HFFc6 (cell line): Measurements from ENCODE around the gene FBXL15. TPM values are rescaled to one million over a fixed set of nuclear protein-coding genes. Genes with fewer than 3 reads are reported as not detected.
A peak's percentile ranks its signal among the peaks of the same experiment; 100 is the strongest.

ENCODE experiments used
- DNase-seq: peaks from one replicate; pipeline ENCODE4 v3.0.0-alpha.2; 2018
- H3K27ac Mint-ChIP-seq: 2 replicates; pipeline ENCODE4 v1.8.0; 2020; ENCODE audit warnings: mild to moderate bottlenecking, mixed read lengths
- H3K27me3 Mint-ChIP-seq: 2 replicates; pipeline ENCODE4 v1.8.0; 2021; ENCODE audit warnings: mild to moderate bottlenecking, moderate library complexity, mixed read lengths; ENCODE audit not compliant: insufficient read depth
- H3K36me3 Mint-ChIP-seq: 2 replicates; pipeline ENCODE4 v1.8.0; 2021; ENCODE audit warnings: low read depth, mixed read lengths
- H3K4me1 Mint-ChIP-seq: 2 replicates; pipeline ENCODE4 v1.8.0; 2020; ENCODE audit warnings: low read depth, mixed read lengths
- H3K4me3 Mint-ChIP-seq: 2 replicates; pipeline ENCODE4 v1.8.0; 2020; ENCODE audit warnings: mild to moderate bottlenecking, moderate library complexity, mixed read lengths
- H3K9me3 Mint-ChIP-seq: 2 replicates; pipeline ENCODE4 v1.8.0; 2020; ENCODE audit warnings: mild to moderate bottlenecking, mixed read lengths
- total RNA-seq, 6 experiments: library from RNA; stranded (reverse); fragmentation: NEBNext Ultra II Directional; extraction: Animal tissue kit (Norgen Biotek cat#: 25700); gene quantifications; 2 replicates in 1 of 6; 3 replicates in 5 of 6; pipeline ENCODE4 v1.2.3, GENCODE V29; 2021
- TF ChIP-seq, protein P1 (sequence below): fragments of 200-600 bp; sonication (generic); IDR thresholded peaks from 2 replicates; pipeline ENCODE4 v1.5.0; 2021; ENCODE audit warnings: antibody characterized with exemption, mild to moderate bottlenecking

The FBXL15 gene
- total RNA-seq, 6 experiments from 2014 or later, result 9.2 to 13.2 (median 11.5) TPM

DNA sequence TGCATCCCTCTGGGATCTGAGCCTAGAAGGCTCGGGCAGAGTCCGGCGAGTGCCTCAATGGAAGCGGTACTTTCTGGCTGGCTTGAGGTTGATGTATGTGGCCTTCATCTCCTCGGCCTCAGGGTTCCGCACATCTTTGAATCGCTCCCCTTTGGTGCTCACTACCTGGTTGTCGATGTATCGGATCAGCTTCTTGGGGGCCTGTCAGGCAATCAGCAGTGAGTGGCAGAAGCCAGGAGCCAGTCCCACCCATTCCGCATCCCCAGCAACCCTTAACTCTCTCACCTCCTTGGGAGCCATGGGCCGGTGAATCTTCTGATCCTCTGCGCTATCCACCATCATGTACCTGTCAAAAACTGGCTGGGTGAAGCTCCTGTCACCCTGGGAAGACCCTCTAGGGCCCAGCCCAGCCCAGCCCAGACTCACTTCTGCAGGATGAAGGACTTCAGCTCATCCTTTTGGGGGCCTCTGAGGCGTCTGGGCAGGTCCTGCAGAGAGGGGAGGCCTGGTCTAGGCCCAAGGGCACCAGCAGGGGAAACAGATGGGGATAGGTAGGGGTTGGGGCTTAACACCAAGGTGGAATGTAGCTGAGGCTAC lies 2.8 kb downstream of the FBXL15 start:
- H3K27ac Mint-ChIP-seq, result no peak overlapping the region
- TF ChIP-seq, protein P1, sequence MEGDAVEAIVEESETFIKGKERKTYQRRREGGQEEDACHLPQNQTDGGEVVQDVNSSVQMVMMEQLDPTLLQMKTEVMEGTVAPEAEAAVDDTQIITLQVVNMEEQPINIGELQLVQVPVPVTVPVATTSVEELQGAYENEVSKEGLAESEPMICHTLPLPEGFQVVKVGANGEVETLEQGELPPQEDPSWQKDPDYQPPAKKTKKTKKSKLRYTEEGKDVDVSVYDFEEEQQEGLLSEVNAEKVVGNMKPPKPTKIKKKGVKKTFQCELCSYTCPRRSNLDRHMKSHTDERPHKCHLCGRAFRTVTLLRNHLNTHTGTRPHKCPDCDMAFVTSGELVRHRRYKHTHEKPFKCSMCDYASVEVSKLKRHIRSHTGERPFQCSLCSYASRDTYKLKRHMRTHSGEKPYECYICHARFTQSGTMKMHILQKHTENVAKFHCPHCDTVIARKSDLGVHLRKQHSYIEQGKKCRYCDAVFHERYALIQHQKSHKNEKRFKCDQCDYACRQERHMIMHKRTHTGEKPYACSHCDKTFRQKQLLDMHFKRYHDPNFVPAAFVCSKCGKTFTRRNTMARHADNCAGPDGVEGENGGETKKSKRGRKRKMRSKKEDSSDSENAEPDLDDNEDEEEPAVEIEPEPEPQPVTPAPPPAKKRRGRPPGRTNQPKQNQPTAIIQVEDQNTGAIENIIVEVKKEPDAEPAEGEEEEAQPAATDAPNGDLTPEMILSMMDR, result no peak
- DNase-seq, result no peak
- H3K9me3 Mint-ChIP-seq, result no peaks in the 10 kb centered on the region
- H3K36me3 Mint-ChIP-seq, result no peaks in the 10 kb centered on the region
- no peak overlapping the region; the same call in 1 of the 2 replicates for H3K4me3 Mint-ChIP-seq
- H3K4me1 Mint-ChIP-seq, result peaks cover 41% of the 10 kb centered on the region
- H3K27me3 Mint-ChIP-seq, result peaks cover 10% of the 10 kb centered on the region

DNA sequence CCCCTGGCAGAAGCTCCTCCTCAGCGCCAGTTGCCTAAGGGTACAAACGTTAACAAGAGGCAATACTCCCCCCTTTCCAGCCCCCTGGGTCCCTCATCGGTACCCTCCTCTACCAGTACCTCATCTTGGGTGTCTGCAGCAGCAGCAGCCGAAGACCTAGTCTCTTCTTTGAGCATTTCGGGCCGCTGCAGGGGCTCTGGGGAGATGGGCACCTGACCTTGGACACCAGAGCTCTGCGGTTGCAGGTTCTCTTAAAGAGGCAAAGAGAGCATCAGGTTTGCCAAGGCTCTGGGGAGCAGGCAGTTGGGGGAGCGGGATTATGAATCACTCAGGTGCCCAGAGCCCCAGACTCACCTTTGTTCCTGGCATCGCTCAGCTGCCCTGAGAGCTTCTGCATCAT lies 3.5 kb downstream of the FBXL15 start:
- H3K9me3 Mint-ChIP-seq, result no peaks in the 10 kb centered on the region
- DNase-seq, result no peak
- peaks cover 7% of the 10 kb centered on the region for H3K27me3 Mint-ChIP-seq
- no peak overlapping the region for H3K4me3 Mint-ChIP-seq
- no peak overlapping the region for H3K27ac Mint-ChIP-seq
- no peaks in the 10 kb centered on the region for H3K36me3 Mint-ChIP-seq
- peaks cover 39% of the 10 kb centered on the region for H3K4me1 Mint-ChIP-seq
- TF ChIP-seq, protein P1, result no peak

DNA sequence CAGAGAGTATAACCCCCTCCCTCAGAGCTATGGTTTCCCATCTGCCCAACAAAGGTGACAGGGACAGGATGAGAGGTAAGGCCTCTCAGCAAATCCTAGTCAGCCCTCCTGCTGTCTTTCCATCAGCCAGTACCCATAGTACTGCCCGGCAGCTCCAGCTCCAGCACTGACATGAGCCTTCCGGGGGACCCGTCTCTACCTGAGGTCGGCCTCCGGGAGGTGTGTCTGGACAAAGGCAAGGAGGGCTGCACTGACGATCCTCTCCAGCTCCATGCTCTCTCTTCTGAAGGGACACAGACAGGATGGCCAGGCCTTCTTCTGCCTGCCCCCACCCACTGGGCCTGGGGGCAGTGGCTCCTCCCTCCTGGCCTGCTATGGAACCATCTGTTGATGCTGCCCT lies 4.3 kb downstream of the FBXL15 start:
- Mint-ChIP-seq H3K27ac (no peak overlapping the region), H3K9me3 (no peaks in the 10 kb centered on the region), H3K4me1 (peaks cover 33% of the 10 kb centered on the region), H3K4me3 (no peak overlapping the region), H3K27me3 (peaks cover 4% of the 10 kb centered on the region), H3K36me3 (no peaks in the 10 kb centered on the region)
- TF ChIP-seq, protein P1, result no peak
- no peak for DNase-seq

DNA sequence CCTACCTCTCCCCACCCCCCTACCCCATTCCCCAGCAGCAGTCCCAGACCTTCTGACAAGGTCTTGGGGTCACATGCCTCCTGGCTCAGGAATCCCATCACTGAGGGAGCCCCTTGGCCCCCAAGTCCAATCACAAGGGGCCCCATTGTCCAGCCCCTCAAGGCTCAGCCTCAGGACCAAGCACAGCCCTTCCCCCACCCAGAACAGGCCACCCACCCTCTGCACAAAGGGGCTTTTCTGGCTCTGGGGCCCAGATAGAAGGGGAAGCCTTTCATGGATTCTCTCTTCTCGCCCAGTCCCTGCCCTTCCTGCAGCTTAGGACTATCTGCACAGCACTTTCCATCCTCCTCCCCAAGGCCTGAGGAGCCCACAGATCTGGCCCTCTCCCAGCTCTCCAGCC lies 4.8 kb downstream of the FBXL15 start:
- peaks cover 4% of the 10 kb centered on the region for H3K27me3 Mint-ChIP-seq
- peaks cover 27% of the 10 kb centered on the region for H3K4me1 Mint-ChIP-seq
- H3K36me3 Mint-ChIP-seq, result no peaks in the 10 kb centered on the region
- H3K4me3 Mint-ChIP-seq, result no peak overlapping the region
- H3K9me3 Mint-ChIP-seq, result no peaks in the 10 kb centered on the region
- TF ChIP-seq, protein P1, result no peak
- no peak for DNase-seq
- no peak overlapping the region for H3K27ac Mint-ChIP-seq

DNA sequence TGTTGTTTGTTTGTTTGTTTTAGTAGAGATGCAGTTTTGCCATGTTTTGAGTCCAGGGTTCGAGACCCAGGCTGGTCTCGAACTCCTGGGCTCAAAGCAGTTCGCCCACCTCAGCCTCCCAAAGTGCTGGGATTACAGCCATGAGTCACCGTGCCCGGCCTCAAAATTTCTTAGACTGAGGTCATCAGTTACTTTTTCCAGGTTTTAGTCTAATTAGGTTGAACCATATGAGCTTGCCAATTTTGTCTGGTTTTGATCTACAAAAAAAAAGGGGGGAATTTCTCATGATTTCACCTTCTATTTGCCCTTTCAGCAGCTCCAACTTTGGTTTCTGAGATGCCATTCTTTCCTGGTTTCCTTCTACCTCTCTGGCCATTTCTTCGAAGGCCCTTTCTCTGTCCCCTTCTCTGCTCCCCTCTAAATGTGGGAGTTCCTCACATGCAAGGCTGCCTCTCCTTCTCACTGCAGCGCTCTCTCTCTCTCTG lies 6.2 kb downstream of the FBXL15 start:
- no peak overlapping the region for H3K4me3 Mint-ChIP-seq
- no peaks in the 10 kb centered on the region for H3K36me3 Mint-ChIP-seq
- no peaks in the 10 kb centered on the region for H3K9me3 Mint-ChIP-seq
- peaks cover 32% of the 10 kb centered on the region for H3K4me1 Mint-ChIP-seq
- TF ChIP-seq, protein P1, result no peak
- H3K27ac Mint-ChIP-seq, result peak overlapping the region; percentile 25
- H3K27me3 Mint-ChIP-seq, result no peaks in the 10 kb centered on the region; the same call in none of the 2 replicates
- peak; percentile 29 for DNase-seq
